ENCODE results near the gene COL4A2. TPM values are rescaled to one million over a fixed set of nuclear protein-coding genes. Genes with fewer than 3 reads are reported as not detected.

COL4A2 gene
- total RNA-seq, 1 experiment from 2014 or later = 74.5 TPM

DNA sequence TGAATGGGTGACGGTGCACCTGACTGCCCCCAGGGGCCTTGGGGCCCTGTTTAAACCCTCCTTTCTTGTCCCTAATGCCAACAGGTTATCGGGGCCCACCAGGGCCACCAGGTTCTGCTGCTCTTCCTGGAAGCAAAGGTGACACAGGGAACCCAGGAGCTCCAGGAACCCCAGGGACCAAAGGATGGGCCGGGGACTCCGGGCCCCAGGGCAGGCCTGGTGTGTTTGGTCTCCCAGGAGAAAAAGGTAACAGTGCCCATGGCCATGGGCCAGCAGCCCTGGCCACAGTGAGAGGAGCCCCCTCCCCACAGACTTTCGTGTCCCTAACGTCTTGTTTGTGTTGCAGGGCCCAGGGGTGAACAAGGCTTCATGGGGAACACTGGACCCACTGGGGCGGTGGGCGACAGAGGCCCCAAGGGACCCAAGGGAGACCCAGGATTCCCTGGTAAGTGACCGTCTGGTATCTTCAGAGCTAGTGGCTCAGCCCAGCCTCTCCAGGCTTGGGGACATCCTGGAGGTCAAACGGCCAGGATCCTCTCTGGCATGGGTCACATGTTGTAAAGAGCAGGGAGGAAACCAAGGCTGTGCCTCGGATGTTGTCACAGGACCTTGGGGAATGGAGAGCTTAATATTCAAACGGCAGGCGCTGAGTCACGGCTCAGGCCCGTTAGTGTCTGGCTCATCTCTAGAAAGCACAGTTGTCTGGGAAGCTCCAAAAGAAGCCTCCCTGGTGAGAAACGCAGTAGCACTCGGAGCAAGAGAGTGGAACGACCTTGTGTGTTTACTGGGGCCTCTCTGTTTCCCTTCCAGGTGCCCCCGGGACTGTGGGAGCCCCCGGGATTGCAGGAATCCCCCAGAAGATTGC lies 196.2 kb downstream of the COL4A2 start:
- Histone ChIP-seq H3K27ac (ENCODE audit: low read length) (no peak overlapping the region), H3F3A (ENCODE audit: low read length, unreplicated experiment) (peaks cover 15% of the 10 kb centered on the region)
- no TSS peak for BruUV-seq (replicated peaks)

DNA sequence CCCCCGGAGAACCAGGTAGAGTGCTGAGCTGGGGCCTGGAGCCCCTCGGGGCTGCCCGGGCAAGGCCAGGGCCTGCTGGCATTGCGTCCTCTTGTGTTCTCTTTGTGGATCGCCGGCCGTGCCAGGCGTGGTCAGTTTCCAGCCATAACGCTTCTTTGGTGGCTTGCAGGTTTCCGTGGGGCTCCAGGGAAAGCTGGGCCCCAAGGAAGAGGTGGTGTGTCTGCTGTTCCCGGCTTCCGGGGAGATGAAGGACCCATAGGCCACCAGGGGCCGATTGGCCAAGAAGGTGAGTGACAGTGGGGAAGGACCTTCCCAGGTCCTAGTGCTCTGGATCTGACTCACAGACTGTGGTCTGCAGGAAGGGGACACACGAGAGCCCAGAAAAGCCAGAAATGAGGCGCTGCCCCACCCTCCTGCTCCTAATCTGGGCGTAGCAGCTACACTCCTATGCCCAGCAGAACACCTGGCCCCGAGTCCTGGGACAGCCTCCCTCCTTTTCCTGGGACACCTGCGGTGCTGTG lies 197.0 kb downstream of the COL4A2 start:
- H3K36me3 ChIP-seq (ENCODE audit: low read depth, low read length) = peaks cover 4% of the 10 kb centered on the region; the same call in 1 of the 2 replicates
- POLR2A ChIA-PET (ENCODE audit: unreplicated experiment) = no interaction called here
- intact Hi-C loops (cut with micrococcal nuclease) = loop anchor here (5.0 kb wide), 2 partner anchors 43 to 47 kb away; no protein-coding TSS in a partner anchor
- no peaks in the 10 kb centered on the region for H4K20me1 ChIP-seq (ENCODE audit: low read length)
- no peak overlapping the region for H2AFZ ChIP-seq (ENCODE audit: low read length)
- TF ChIP-seq, protein P1, sequence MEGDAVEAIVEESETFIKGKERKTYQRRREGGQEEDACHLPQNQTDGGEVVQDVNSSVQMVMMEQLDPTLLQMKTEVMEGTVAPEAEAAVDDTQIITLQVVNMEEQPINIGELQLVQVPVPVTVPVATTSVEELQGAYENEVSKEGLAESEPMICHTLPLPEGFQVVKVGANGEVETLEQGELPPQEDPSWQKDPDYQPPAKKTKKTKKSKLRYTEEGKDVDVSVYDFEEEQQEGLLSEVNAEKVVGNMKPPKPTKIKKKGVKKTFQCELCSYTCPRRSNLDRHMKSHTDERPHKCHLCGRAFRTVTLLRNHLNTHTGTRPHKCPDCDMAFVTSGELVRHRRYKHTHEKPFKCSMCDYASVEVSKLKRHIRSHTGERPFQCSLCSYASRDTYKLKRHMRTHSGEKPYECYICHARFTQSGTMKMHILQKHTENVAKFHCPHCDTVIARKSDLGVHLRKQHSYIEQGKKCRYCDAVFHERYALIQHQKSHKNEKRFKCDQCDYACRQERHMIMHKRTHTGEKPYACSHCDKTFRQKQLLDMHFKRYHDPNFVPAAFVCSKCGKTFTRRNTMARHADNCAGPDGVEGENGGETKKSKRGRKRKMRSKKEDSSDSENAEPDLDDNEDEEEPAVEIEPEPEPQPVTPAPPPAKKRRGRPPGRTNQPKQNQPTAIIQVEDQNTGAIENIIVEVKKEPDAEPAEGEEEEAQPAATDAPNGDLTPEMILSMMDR (conservative IDR thresholded peaks at IDR 0.05; ENCODE audit: low read depth, low read length) = no peak
- TF ChIP-seq EZH2 (IDR thresholded peaks at IDR 0.05; ENCODE audit: low read length, unreplicated experiment) (no peak), EZH2phosphoT487 (IDR thresholded peaks at IDR 0.05; ENCODE audit: borderline replicate concordance, low read length) (no peak)
- H3F3A ChIP-seq (ENCODE audit: low read length, unreplicated experiment) = peaks cover 11% of the 10 kb centered on the region
- CTCF ChIA-PET = no interaction called here
- no peak overlapping the region for H3K4me3 ChIP-seq (ENCODE audit: low read length)
- no peak overlapping the region for H3K9ac ChIP-seq (ENCODE audit: low read length)
- no peaks in the 10 kb centered on the region for H3K79me2 ChIP-seq (ENCODE audit: low read length)
- H3K9me2 ChIP-seq (replicated peaks; ENCODE audit: low read length) = no peaks in the 10 kb centered on the region
- no peak overlapping the region for H3K27ac ChIP-seq (ENCODE audit: low read length)
- peaks cover 29% of the 10 kb centered on the region for H3K4me1 ChIP-seq (ENCODE audit: insufficient read depth, low read length)
- BruUV-seq (replicated peaks) = no TSS peak
- H3K27me3 ChIP-seq (ENCODE audit: low read length) = no peaks in the 10 kb centered on the region
- DNase-seq = no peak
- no peak overlapping the region for H3K4me2 ChIP-seq (ENCODE audit: low read length)
- ATAC-seq = no peak
- H3K9me3 ChIP-seq (ENCODE audit: low read length) = no peaks in the 10 kb centered on the region

More for the DNA sequence above, 196.2 kb downstream of the COL4A2 start:
- no peaks in the 10 kb centered on the region for H3K9me2 ChIP-seq (replicated peaks; ENCODE audit: low read length)
- CTCF ChIA-PET = no interaction called here
- intact Hi-C loops (cut with micrococcal nuclease) = loop anchor here (5.0 kb wide), 2 partner anchors 44 to 46 kb away; no protein-coding TSS in a partner anchor
- H3K27me3 ChIP-seq (ENCODE audit: low read length) = no peaks in the 10 kb centered on the region
- H3K9ac ChIP-seq (ENCODE audit: low read length) = no peak overlapping the region
- ATAC-seq (no peak), DNase-seq (no peak)
- no peaks in the 10 kb centered on the region for H3K79me2 ChIP-seq (ENCODE audit: low read length)
- no peak overlapping the region for H3K4me3 ChIP-seq (ENCODE audit: low read length)
- no peak for TF ChIP-seq EZH2phosphoT487 (IDR thresholded peaks at IDR 0.05; ENCODE audit: borderline replicate concordance, low read length)
- no peak for TF ChIP-seq EZH2 (IDR thresholded peaks at IDR 0.05; ENCODE audit: low read length, unreplicated experiment)
- TF ChIP-seq, protein P1 (conservative IDR thresholded peaks at IDR 0.05; ENCODE audit: low read depth, low read length) = no peak
- H3K9me3 ChIP-seq (ENCODE audit: low read length) = no peaks in the 10 kb centered on the region
- peaks cover 11% of the 10 kb centered on the region for H3K36me3 ChIP-seq (ENCODE audit: low read depth, low read length)
- peaks cover 35% of the 10 kb centered on the region for H3K4me1 ChIP-seq (ENCODE audit: insufficient read depth, low read length)
- H3K4me2 ChIP-seq (ENCODE audit: low read length) = no peak overlapping the region
- H4K20me1 ChIP-seq (ENCODE audit: low read length) = no peaks in the 10 kb centered on the region
- POLR2A ChIA-PET (ENCODE audit: unreplicated experiment) = no interaction called here
- no peak overlapping the region for H2AFZ ChIP-seq (ENCODE audit: low read length)

DNA sequence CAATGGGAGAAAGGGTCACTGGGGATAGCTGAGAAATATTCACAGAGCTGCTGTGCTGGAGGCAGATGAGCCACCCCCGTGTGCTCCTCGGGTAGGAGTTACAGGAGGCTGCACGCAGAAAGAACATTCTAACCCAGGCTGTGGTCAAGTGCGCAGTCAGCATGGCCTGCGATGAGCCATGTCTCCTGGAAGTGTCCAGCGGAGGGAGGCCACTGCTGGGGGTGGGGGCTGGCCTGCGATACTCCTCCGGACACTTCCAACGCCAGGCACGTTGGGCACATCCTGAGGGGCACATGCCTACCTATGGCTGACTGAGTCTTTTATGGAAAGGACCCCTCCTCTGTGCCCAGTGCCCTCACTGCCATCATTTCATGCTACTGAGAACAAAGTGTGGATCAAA lies 198.5 kb downstream of the COL4A2 start:
- H3K27ac ChIP-seq (ENCODE audit: low read length) = no peak overlapping the region
- no peak for TF ChIP-seq EZH2phosphoT487 (IDR thresholded peaks at IDR 0.05; ENCODE audit: borderline replicate concordance, low read length)
- POLR2A ChIA-PET (ENCODE audit: unreplicated experiment) = no interaction called here
- no peaks in the 10 kb centered on the region for H3K27me3 ChIP-seq (ENCODE audit: low read length)
- CTCF ChIA-PET = no interaction called here
- no peak overlapping the region for H2AFZ ChIP-seq (ENCODE audit: low read length)
- H3K9me3 ChIP-seq (ENCODE audit: low read length) = no peaks in the 10 kb centered on the region
- H3K36me3 ChIP-seq (ENCODE audit: low read depth, low read length) = peaks cover 3% of the 10 kb centered on the region; the same call in 1 of the 2 replicates
- no peaks in the 10 kb centered on the region for H3K79me2 ChIP-seq (ENCODE audit: low read length)
- DNase-seq (no peak), ATAC-seq (no peak)
- peaks cover 3% of the 10 kb centered on the region for H3F3A ChIP-seq (ENCODE audit: low read length, unreplicated experiment)
- intact Hi-C loops (cut with micrococcal nuclease) = no loop called here
- H3K4me3 ChIP-seq (ENCODE audit: low read length) = no peak overlapping the region
- H3K4me1 ChIP-seq (ENCODE audit: insufficient read depth, low read length) = peaks cover 14% of the 10 kb centered on the region
- H3K9me2 ChIP-seq (replicated peaks; ENCODE audit: low read length) = no peaks in the 10 kb centered on the region
- H3K4me2 ChIP-seq (ENCODE audit: low read length) = no peak overlapping the region
- no peak overlapping the region for H3K9ac ChIP-seq (ENCODE audit: low read length)
- H4K20me1 ChIP-seq (ENCODE audit: low read length) = no peaks in the 10 kb centered on the region
- BruUV-seq (replicated peaks) = no TSS peak
